HG03460 (cell line): ENCODE data around the gene ARRB1.

Source experiments
- ATAC-seq: cut with Tn5 transposase; IDR thresholded peaks from one replicate; pipeline ENCODE4 v1.9.1; 2021; ENCODE audit not compliant: unreplicated experiment

The ARRB1 gene

GRCh38 chr11:75303544-75304224 lies 47.8 kb downstream of the ARRB1 start:
- ATAC-seq = no peak

- no peak for ATAC-seq
Observed at GRCh38 chr11:75302371-75302770, 49.1 kb downstream of the ARRB1 start.

GRCh38 chr11:75301601-75302345 lies 49.7 kb downstream of the ARRB1 start:
- no peak for ATAC-seq

- no peak for ATAC-seq
Observed at GRCh38 chr11:75301131-75301530, 50.3 kb downstream of the ARRB1 start.

- ATAC-seq = no peak
Observed at GRCh38 chr11:75298976-75299260, 52.5 kb downstream of the ARRB1 start.

GRCh38 chr11:75298191-75298975 lies 53.1 kb downstream of the ARRB1 start:
- no peak for ATAC-seq

- no peak for ATAC-seq
Observed at GRCh38 chr11:75293903-75294302, 57.6 kb downstream of the ARRB1 start.

GRCh38 chr11:75292943-75293342 lies 58.5 kb downstream of the ARRB1 start:
- no peak for ATAC-seq

GRCh38 chr11:75291741-75292140 lies 59.7 kb downstream of the ARRB1 start:
- no peak for ATAC-seq

- ATAC-seq = no peak
Observed at GRCh38 chr11:75289919-75290318, 61.5 kb downstream of the ARRB1 start.

- no peak for ATAC-seq
Observed at GRCh38 chr11:75289511-75289760, 62.0 kb downstream of the ARRB1 start.

GRCh38 chr11:75287579-75287978 lies 63.9 kb downstream of the ARRB1 start:
- ATAC-seq = no peak

- ATAC-seq = no peak
Observed at GRCh38 chr11:75286826-75287465, 64.5 kb downstream of the ARRB1 start.

GRCh38 chr11:75285776-75286360 lies 65.6 kb downstream of the ARRB1 start:
- no peak for ATAC-seq

GRCh38 chr11:75283391-75283931 lies 68.0 kb downstream of the ARRB1 start:
- ATAC-seq = no peak

GRCh38 chr11:75281469-75282095 lies 69.9 kb downstream of the ARRB1 start:
- no peak for ATAC-seq

- no peak for ATAC-seq
Observed at GRCh38 chr11:75280770-75281468, 70.5 kb downstream of the ARRB1 start.

GRCh38 chr11:75280227-75280701 lies 71.2 kb downstream of the ARRB1 start:
- no peak for ATAC-seq

- ATAC-seq = no peak
Observed at GRCh38 chr11:75279273-75279672, 72.2 kb downstream of the ARRB1 start.
